ENCODE measurements around the gene RHEBL1.
"Not testable (repeated sequence)": the region's sequence is repeated elsewhere in the genome, so short reads cannot be mapped to it uniquely, and the experiment has no call there.

Gene RHEBL1

DNA sequence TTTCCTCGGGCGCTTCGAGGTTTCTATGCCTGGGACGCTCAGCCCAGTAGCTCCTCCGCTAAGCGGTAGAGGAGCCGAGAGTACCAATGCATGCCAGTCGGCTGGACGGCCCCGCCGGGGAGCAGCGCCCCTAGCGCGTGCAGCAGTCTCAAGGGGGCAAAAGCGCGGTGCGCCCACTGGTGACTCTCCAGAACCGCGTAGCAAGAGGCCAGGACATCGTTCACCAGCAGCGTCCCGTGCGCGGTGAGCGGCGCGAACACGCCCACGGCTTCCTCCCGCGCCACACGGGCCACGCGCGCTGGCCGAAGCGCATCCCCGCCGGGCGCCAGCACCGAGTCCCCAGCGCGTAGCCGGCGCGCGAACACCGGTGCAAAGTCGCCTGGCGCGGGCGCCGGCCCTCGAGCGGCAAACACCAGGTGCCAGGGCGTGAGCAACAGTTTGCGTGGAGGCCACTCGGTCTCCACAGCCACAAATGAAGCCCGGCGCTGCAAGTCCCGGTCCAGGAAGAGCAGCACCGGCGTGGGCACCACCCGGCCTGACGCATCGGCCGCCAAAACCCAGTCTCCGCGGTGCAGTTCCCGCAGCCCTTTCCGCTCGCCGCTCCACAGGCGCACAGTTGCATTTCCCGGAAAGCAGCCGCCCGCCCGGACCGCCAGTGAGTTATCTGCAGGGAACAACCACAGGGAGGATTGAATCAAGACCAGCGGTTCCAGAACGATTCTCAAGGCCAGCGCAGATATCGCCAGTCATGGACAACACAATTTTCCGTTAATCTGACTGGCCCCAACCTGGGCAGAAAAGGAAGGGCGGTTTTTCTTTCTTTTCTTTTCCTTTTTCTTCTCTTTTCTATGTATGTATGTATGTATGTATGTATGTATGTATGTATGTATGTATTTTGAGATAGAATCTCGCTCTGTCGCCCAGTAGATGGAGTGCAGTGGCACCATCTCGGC lies 20.3 kb upstream of the RHEBL1 start:
- DNase-seq = peak in 1 of 4 experiments; percentile 30

DNA sequence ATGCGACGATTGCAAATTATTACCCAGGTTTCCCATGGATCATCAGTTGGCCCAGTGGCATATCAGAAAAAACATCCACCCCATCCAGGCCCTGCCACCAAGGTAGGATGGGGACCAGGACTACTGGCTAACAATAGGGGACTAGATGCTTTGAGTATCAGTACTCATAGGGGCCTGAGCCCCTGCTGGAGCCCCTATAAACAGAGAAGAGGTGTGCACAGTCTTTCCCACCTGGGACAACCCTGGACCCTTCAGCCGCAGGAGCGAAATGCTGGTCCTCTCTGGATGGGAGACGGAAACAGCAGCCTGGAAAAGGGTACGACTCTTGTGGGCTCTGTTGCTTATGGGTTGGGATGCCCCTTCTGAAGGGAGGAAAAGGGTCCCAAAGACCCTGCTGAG lies 19.2 kb upstream of the RHEBL1 start:
- no peak for DNase-seq

DNA sequence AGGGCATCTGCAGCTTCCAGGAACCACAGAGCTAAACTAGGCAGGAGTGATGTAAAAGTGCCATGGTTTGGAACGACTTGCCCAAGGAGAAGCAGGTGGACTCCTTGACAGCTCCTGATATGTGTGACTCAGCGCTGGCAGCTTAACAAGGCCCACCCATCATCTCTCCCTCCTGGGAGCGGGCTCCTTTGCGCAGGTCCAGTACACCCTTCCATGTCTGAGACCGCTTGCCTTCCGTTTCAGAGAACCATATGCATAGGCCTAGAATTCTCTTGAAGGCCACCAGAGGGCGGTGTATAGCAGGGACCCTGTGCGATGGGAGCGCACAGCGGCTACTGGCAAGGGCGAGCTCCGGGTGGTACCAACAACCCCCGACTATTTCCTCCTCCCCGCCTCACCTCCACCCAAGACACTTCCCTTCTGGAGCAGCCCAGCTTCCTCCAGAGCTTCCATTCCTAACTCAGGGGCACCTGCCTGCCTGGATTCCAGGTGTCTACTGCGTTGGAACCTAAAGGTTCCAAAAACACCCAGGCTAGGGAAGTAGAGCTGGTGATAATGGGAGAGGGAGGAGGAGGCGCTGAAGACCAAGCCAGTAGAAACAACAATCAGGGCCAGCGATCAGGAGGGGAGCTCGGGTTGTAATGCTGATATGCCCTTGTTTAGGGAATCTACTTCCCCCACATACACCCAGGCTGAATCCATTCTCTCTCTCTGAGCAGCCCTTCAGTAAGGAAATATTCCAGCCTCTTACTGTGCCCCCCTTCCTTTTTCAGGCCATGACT lies 18.6 kb upstream of the RHEBL1 start:
- DNase-seq = peak; percentile 20 to 50 (median 36)

DNA sequence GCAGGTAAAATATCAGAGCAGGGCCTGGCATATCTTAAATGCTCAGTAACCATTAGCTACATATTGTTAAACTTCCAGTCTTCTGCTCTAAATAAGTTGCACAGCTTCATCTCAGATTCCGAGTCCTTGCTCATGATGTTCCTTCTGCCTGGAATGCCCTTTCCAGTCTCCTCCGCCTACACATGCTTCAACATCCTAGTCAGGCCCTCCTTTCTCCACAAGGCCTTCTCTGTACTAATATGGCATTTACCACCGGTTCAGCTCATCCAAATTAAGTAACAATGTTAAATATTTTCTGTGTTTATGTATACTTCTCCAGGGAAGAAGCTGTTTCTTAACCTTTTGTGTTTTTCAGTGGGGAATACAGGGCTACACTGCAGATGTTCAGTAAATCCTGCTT lies 16.3 kb upstream of the RHEBL1 start:
- no peak for DNase-seq

DNA sequence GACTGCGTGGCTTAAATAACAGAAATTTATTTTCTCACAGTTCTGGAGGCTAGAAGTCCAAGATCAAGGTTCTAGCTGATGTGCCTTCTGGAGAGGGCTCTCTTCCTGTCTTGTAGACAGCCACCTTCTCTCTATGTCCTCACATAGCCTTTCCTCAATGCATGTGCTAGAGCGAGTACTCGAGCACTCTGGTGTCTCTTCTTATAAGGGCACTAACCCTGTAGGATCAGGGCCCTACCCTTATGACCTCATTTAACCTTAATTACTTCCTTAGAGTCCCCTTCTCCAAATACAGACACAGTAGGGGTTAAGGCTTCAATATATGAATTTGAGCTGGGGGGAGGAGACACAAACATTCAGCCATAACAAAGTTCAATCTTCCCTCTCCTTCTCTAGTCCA lies 14.7 kb upstream of the RHEBL1 start:
- DNase-seq = no peak

DNA sequence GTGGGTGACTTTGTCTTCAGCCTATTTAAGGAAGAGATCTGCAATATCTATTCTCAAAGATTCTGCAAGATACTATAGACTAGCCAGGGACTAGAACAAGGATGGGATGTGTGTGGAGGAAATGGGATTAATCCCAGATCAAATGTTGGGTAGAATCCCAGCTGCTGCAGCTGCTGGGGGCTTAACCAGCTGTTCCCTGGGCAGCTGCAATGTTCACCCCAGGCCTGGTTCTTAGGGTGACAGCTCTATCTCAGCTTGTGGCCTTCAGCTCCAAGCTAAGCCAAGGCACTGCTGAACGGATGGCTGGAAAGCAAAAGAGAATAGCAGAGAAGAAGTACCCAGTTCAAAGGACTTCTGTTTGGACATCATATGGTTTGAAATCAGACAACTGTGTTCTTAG lies 10.0 kb upstream of the RHEBL1 start:
- no peak for DNase-seq

DNA sequence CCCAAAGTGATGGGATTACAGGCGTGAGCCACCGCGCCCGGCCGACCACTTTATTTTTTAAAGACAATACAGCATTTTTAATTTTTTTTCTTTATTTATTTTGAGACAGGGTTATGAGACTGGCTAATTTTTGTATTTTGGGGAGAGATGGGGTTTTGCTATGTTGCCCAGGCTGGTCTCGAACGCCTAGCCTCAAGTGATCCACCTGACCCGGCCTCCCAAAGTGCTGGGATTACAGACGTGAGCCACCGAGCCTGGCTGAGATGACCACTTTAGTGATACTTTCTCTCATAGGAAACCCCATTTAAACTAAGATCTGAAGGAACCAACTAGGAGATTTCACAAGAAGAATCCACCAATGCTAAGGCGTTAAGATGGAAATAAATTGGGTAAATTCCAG lies 1.2 kb upstream of the RHEBL1 start:
- DNase-seq = no peak

DNA sequence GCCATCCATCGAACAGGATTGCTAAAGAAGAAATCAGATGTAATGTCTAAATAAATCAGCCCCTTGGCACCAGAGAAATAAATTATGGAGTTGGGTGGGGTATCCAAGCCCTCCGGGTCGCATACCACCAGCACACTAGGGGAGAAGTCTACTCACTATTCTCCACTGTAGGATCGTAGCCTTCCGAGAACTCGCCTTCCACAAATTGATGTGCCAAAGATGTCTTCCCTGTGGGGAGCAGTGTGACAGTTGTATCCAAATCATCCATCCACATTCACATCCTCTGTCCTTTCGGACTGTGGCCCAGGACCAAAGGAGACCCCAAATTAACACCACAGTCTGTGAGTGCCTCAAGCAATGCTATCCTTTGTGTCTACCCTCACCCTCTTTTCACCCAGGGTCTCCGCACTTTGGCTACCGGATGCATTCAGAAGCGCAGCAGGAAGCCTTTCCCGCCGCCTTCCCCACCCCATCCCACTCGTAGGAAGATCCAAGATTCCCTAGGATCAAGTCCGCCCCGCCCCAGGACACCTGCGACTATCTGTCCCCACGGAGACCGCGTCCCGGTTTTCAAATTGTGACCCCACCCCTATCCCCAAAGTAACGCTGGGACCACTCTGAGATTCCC lies 786 bp downstream of the RHEBL1 start:
- no peak for DNase-seq

DNA sequence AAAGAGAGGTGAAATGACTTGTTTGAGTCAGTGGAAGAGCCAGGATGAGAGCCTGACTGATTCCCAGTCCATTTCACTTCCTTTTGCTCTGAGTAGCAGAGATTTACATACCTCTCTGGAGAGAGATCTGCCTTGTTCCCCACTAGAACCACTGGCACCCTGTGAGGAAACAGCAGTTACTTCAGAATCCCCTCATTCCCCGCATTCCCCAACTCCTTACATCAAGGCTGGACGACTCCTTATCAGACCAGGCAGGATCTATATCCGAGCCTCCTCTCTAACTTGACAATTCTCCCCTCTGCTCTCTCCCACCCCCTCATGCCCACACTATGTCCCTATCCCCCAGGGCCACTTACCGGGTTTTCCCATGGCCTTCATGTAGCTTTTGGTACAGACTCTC lies 3.7 kb downstream of the RHEBL1 start:
- DNase-seq = no peak

DNA sequence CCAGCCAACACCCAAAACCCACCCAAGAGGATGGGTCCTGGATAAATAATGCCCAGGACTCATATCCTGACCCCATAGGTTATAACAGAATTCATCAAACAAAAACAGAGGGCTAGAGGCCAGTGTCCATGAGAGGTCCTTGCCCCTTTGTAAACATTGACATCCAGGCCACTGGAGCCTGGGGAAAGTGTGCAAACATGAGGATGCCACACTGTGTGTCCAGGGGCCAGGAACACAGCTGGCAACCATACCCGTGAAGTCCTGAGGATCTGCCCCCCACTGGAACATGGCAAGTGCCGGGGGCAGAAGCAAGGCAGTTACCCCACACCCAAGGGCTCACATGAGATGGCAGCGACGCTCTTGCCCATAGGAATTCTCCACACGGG lies 5.0 kb downstream of the RHEBL1 start:
- no peak for DNase-seq

DNA sequence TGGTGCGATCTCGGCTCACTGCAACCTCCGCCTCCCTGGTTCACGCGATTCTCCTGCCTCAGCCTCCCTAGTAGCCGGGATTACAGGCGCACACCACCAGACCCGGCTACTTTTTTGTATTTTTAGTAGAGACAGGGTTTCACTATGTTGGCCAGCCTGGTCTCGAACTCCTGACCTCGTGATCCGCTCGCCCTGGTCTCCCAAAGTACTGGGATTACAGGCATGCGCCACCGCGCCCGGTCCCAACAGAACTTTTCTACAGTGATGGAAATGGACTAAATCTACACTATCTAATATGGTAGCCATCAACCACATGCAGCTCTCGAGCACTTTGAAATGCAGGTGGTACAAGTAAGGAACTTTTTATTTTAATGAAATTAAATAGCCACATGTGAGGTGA lies 7.9 kb downstream of the RHEBL1 start:
- not testable (repeated sequence) for DNase-seq

DNA sequence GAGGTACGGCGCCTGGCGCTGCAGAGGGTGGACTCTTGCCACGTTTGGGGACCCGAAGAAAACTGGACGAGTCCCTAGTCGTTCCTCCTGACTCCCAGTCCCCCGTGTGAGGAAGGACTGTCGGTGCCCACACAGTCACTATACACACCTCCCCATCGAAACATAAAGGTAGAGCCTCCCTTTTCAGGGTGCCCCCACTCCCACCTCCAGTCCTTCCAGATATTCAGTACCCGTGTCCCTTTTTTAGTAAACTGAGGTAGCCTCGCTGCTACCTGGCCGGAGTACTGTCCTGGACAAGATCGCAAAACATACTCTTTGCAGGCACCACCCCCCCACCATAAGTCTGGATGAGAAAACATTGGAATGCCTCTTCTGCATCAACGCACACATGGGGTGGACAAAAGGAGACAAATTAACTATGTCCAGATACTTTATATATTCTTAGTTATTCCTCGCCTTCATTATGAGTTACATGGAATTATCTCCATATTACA lies 8.6 kb downstream of the RHEBL1 start:
- no peak for DNase-seq

DNA sequence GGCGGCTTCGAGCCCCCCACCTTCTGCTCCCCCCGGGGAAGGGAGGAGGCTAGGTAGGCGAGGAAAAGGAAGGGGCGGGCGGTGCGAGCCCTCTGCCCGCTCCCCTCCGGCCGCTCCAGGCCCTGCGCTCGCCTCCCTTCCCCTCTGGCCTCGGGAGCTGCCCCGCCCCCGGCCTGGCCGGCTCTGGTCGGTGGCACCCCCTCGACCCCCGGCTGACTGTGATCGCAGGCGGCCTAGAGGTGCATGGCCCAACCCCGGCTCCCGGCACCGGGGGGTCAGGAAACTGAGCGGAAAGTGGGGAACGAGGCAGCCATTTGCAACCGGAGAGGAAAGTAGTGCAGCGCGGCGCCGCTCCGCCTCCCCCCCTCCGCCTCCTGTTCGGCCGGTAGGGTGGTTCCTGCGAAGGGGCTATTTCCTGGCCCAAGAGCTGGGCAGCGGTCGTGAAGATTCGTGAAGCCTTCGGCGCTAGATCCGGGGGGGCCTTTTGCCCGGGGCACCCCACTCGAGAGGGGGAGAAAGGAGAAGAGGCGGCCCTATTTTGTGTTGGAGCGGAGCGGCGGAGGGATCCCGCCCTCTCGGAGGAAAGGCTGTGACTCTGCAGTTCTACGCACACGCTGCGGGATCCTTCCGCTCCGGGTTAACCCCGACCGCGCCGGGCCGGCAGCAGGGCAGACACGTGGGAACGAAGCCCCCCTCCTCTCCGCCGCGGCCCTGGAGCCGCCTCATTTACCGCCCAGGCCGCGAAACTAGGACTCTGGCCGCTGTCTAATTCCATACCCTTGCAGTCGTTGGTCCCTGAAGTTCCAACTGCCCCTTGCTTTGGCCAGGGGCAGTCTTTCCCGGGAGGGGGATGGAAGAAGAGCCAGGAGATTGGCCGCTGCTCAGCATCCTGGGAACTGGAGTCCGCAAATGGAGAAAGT lies 9.3 kb downstream of the RHEBL1 start, which contains the start of gene KMT2D:
TSS of gene KMT2D (minus strand) at position 558 of the 920 bp plus-strand sequence. CDS start 5,470 bp downstream, outside the sequence.
- DNase-seq = peak; percentile 72 to 82 (median 81)

DNA sequence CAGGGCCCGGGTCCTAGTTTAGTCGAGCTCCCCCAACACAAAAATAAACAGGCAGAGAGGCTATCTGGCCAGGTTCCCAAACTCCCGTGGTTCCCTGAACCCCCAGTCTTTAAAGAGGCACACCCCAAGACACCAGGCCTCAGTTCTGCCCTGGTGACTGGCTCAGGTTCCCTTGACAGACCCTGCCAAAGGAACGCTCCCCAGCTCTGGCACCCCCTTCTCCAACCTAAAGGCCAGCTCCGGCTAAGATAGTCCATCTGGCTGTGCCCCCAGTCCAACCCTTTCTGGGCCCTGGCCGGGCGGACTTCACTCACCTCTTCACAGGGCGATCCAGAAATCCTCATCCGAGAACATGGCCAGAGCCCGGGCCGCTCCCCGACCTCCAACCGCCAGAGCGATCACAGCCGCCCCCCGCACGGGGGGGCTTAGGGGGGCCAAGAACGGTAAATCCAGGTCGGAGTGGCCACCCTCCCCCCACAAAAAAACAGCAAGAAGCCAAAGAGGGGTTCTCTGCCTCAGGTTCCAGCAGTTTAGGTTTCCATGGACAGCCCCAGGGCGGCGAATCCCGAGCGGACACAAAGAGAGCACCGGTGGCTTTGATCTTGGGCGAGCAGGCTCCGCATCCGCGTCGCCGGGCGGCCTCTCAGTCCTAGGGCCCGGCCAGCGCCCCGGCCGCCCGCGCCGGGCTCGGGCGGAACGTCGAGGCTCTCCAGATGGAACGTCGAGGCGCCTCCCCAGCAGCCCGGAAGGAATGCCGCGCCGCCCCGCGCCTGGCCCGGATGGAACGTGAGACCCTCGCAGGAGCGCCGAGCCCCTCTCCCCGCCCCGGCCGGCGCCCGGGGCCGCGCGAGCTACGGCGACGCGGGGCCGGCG lies 10.2 kb downstream of the RHEBL1 start:
- DNase-seq = no peak

DNA sequence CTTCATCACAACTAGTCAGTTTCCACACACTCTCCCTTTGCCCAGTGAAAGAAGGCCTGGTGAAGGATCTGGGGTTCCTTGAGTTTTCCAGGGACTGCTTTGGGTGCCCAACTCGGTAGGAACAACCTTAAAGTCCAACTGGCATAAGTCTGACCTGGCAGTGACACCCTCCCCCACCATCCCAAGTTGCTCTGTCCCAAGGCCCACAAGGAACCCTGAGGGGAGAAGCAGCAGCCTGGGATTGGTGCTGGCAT lies 10.8 kb downstream of the RHEBL1 start:
- DNase-seq = no peak

DNA sequence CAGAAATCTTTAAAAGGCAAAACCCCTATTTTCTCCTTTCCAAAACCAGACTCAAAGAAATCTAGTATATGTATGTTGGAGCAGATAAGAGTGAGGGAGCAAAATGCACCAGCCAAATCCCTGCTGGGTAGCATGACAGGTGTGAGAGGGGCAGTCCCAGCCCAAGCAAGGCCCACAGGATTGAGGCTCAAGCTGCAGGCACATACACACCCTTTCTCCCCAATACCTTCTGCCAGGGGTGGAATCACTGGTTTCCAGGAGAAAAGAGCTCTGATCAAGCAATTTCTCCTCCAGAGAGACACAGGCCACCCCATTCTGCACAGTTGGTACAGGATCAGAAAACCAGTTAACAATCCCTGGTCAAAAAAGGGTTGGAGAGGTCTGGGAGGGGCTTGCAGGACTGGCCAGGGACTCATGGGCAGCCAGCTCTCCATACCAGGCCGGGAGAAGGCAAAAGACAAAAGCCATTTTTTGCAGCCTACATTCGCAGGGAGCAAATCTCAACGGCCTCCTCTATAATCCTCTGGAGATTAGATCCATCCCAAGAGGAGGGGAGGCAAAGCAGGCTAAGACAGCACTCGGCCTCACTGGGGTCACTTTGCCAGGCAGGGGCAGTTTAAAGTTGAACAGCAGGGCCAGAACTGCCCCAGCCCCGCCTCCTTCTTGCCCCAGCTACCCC lies 11.3 kb downstream of the RHEBL1 start:
- no peak for DNase-seq

DNA sequence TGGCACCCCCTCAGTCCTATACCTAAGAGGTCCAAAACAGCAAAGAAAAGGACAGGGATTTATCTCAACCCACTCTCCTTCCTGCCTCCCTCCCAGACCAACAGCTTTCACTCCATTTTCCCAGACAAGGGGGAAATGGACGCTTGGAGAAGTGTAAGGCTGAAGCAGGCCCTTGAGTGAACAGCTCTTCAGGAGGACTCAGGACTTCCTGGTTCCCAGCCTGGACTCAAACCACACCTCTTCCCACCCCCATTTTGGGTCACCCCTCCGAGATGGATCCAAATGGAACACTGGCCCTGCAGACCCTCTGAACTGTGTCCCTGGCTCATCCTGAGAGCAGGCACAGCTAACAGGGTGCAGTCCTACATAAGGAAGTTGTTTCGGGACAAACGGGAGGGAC lies 11.9 kb downstream of the RHEBL1 start:
- no peak for DNase-seq

DNA sequence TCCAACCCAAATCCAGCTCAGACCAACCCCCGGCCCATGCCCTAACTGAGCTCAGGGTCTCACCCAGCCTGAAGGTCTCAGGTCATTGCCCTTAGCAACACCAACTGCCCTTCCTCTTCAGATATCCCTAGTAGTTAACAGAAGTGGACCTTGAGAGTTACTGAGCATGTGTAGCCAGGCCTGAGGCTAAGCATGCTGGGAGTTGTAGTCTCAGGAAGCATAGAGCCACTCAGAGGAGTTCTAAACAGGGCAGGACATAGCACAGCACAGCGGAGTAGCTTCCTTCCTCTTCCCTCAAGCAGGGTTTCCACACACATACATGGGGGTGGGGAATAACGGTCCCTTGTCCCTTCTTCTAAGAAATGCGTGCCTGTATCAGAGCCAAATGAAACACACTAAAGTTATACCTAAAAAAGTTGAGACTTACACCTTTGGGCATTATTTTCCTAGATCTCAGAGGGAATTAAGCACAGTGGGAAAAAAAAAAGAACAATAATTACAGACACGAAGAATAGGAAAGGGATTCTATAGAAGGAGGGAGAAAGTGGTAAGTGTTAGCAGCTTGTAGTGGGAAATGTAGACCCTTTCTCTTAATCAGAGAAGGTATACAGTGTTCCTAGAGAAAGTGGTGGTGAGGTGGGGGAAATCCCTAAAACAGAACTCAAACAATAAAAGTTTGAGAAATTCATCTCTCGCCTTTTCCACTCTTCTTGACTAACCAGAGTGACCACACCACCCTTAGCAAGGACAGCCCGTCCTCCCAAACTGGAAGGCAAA lies 13.6 kb downstream of the RHEBL1 start:
- DNase-seq = no peak

DNA sequence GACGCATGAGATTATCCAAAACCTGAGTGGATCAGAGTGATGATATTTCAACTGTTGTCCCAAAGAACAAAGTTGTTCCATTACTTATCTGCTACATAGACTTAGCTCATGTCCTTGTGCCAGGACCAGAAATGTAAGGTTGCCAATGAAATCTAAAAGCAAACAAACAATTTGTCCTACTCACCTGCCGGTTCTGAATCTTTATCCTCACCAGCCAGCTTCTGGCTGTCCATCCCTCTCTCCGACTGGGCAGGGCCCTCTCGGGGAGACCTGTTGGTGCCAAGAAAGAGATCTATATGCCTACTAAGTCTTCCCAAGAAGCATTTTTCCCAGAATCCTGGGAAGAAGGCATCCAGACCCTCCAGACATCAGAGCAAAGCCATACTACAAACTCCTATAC lies 14.7 kb downstream of the RHEBL1 start:
- DNase-seq = no peak

DNA sequence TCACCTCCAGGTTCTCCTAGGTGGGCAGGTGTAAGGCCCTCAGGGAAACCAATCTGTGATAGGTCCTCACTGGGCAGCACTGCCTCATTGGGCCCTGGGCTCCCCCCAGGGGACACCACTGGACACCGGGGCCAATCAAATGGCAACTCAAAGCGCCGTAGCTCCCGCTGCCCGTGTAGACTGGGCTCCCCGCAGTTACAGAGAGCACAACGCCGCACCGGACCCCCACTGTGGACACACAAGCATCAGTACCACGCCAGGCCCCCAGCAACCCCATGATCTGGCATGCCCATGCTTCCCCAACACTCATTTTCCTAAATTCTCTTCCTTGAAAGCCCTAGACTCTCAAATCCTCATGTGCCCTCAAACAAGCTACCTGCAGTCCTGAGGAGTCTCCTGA lies 15.3 kb downstream of the RHEBL1 start:
- no peak for DNase-seq
